HEK293 (cell line): ENCODE measurements around the gene SH3BP1.

Experiments
- CTCF ChIA-PET: fragments of 350-600 bp; formaldehyde crosslinking; extraction: SDS; loops from one replicate; lab custom pipeline; 2021; ENCODE audit warnings: antibody characterized with exemption; lab: Yijun Ruan, JAX
- POLR2A ChIA-PET: fragments of 300-600 bp; formaldehyde crosslinking; extraction: SDS; loops from one replicate; lab custom pipeline; 2020; ENCODE audit warnings: antibody characterized with exemption, inconsistent platforms; lab: Yijun Ruan, JAX
- H3K27ac ChIP-seq: fragments of 200-500 bp; sonication (Bioruptor generic); 2 replicates; pipeline ENCODE4 v1.5.1; 2014; ENCODE audit warnings: low read depth, low read length, control low read depth, inconsistent platforms; ENCODE audit errors: extremely low read depth
- H3K36me3 ChIP-seq, 2 experiments: fragments of 200-500 bp in 1 of 2; sonication (Bioruptor generic) in 1 of 2; 1 replicate in 1 of 2; 2 replicates in 1 of 2; pipeline ENCODE4 v1.5.1; 2014 to 2017; ENCODE audit warnings: inconsistent platforms in 2 of 2, low read length in 2 of 2; ENCODE audit not compliant: control insufficient read depth in 2 of 2, insufficient read depth in 1 of 2
- H3K4me1 ChIP-seq: fragments of 200-500 bp; sonication (Bioruptor generic); 2 replicates; pipeline ENCODE4 v1.5.1; 2014; ENCODE audit warnings: mild to moderate bottlenecking, low read length, inconsistent platforms; ENCODE audit not compliant: control insufficient read depth, insufficient read depth
- H3K4me3 ChIP-seq: 2 replicates; pipeline ENCODE4 v1.5.1; 2011; ENCODE audit warnings: low read depth, mild to moderate bottlenecking, control low read depth, low read length, moderate library complexity
- H3K9me3 ChIP-seq: fragments of 200-500 bp; sonication (Bioruptor generic); 2 replicates; pipeline ENCODE4 v1.5.1; 2014; ENCODE audit warnings: low read depth, low read length, inconsistent platforms; ENCODE audit not compliant: control insufficient read depth, insufficient read depth
- BCL11B ChIP-seq: fragments of 450-650 bp; formaldehyde crosslinking; IDR thresholded peaks from 2 replicates; pipeline ENCODE4 v1.5.1; 2016; ENCODE audit warnings: low read depth, missing biosample characterization, missing genetic modification characterization
- EGR2 ChIP-seq: fragments of 450-650 bp; formaldehyde crosslinking; IDR thresholded peaks from 2 replicates; pipeline ENCODE4 v1.5.1; 2016; ENCODE audit warnings: low read depth, missing biosample characterization, missing genetic modification characterization
- GLI2 ChIP-seq: fragments of 450-650 bp; formaldehyde crosslinking; IDR thresholded peaks from 2 replicates; pipeline ENCODE4; 2017; ENCODE audit warnings: missing biosample characterization, missing genetic modification characterization, low read depth, borderline replicate concordance
- KLF1 ChIP-seq: fragments of 450-650 bp; formaldehyde crosslinking; IDR thresholded peaks from 2 replicates; pipeline ENCODE4 v1.5.1; 2016; ENCODE audit warnings: missing biosample characterization, missing genetic modification characterization
- KLF17 ChIP-seq: fragments of 450-650 bp; formaldehyde crosslinking; IDR thresholded peaks from 2 replicates; pipeline ENCODE4 v1.5.1; 2016; ENCODE audit warnings: missing biosample characterization, missing genetic modification characterization
- RBAK ChIP-seq: fragments of 450-650 bp; formaldehyde crosslinking; IDR thresholded peaks from 2 replicates; pipeline ENCODE4 v1.5.1; 2016; ENCODE audit warnings: missing biosample characterization, missing genetic modification characterization
- SP7 ChIP-seq: fragments of 450-650 bp; formaldehyde crosslinking; IDR thresholded peaks from 2 replicates; pipeline ENCODE4 v1.5.1; 2016; ENCODE audit warnings: missing biosample characterization, missing genetic modification characterization
- ZBTB21 ChIP-seq: fragments of 450-650 bp; formaldehyde crosslinking; IDR thresholded peaks from 2 replicates; pipeline ENCODE4 v1.5.1; 2017; ENCODE audit warnings: missing biosample characterization, missing genetic modification characterization
- ZBTB48 ChIP-seq: fragments of 450-650 bp; formaldehyde crosslinking; IDR thresholded peaks from 2 replicates; pipeline ENCODE4 v1.5.1; 2016; ENCODE audit warnings: missing biosample characterization, missing genetic modification characterization
- ZBTB7A ChIP-seq: fragments of 450-650 bp; formaldehyde crosslinking; IDR thresholded peaks from 2 replicates; pipeline ENCODE4 v1.5.1; 2016; ENCODE audit warnings: low read depth, missing biosample characterization, missing genetic modification characterization
- ZNF112 ChIP-seq: fragments of 450-650 bp; formaldehyde crosslinking; IDR thresholded peaks from 2 replicates; pipeline ENCODE4 v1.5.0; 2017; ENCODE audit warnings: missing biosample characterization, missing genetic modification characterization
- ZNF121 ChIP-seq: fragments of 450-650 bp; formaldehyde crosslinking; IDR thresholded peaks from 2 replicates; pipeline ENCODE4 v1.5.1; 2016; ENCODE audit warnings: missing biosample characterization, missing genetic modification characterization
- ZNF174 ChIP-seq: fragments of 450-650 bp; formaldehyde crosslinking; IDR thresholded peaks from 2 replicates; pipeline ENCODE4 v1.5.0; 2017; ENCODE audit warnings: missing biosample characterization, mild to moderate bottlenecking, missing genetic modification characterization
- ZNF175 ChIP-seq: fragments of 450-650 bp; formaldehyde crosslinking; IDR thresholded peaks from 2 replicates; pipeline ENCODE4 v1.5.1; 2016; ENCODE audit warnings: missing biosample characterization, missing genetic modification characterization
- ZNF18 ChIP-seq: fragments of 450-650 bp; formaldehyde crosslinking; IDR thresholded peaks from 2 replicates; pipeline ENCODE4 v1.5.1; 2016; ENCODE audit warnings: missing biosample characterization, missing genetic modification characterization
- ZNF202 ChIP-seq: fragments of 450-650 bp; formaldehyde crosslinking; IDR thresholded peaks from 2 replicates; pipeline ENCODE4 v1.5.1; 2016; ENCODE audit warnings: missing biosample characterization, missing genetic modification characterization, borderline replicate concordance
- ZNF214 ChIP-seq: fragments of 450-650 bp; formaldehyde crosslinking; IDR thresholded peaks from 2 replicates; pipeline ENCODE4 v1.5.1; 2017; ENCODE audit warnings: missing biosample characterization, mild to moderate bottlenecking, missing genetic modification characterization, borderline replicate concordance
- ZNF24 ChIP-seq: fragments of 450-650 bp; formaldehyde crosslinking; IDR thresholded peaks from 2 replicates; pipeline ENCODE4 v1.5.1; 2016; ENCODE audit warnings: missing biosample characterization, missing genetic modification characterization
- ZNF354C ChIP-seq: fragments of 450-650 bp; formaldehyde crosslinking; IDR thresholded peaks from 2 replicates; pipeline ENCODE4 v1.5.1; 2016; ENCODE audit warnings: missing biosample characterization, missing genetic modification characterization, low read depth, borderline replicate concordance
- ZNF366 ChIP-seq: fragments of 450-650 bp; formaldehyde crosslinking; conservative IDR thresholded peaks from 2 replicates; pipeline ENCODE4 v1.5.1; 2016; ENCODE audit warnings: missing biosample characterization, missing genetic modification characterization
- ZNF501 ChIP-seq: fragments of 450-650 bp; formaldehyde crosslinking; IDR thresholded peaks from 2 replicates; pipeline ENCODE4 v1.5.1; 2016; ENCODE audit warnings: missing biosample characterization, missing genetic modification characterization
- ZNF514 ChIP-seq: fragments of 450-650 bp; formaldehyde crosslinking; IDR thresholded peaks from 2 replicates; pipeline ENCODE4 v1.5.1; 2016; ENCODE audit warnings: missing biosample characterization, missing genetic modification characterization
- ZNF558 ChIP-seq: fragments of 450-650 bp; formaldehyde crosslinking; IDR thresholded peaks from 2 replicates; pipeline ENCODE4 v1.5.1; 2016; ENCODE audit warnings: missing biosample characterization, missing genetic modification characterization
- ZNF580 ChIP-seq: fragments of 450-650 bp; formaldehyde crosslinking; IDR thresholded peaks from 2 replicates; pipeline ENCODE4 v1.5.1; 2016; ENCODE audit warnings: missing biosample characterization, missing genetic modification characterization
- ZNF610 ChIP-seq: fragments of 450-650 bp; formaldehyde crosslinking; IDR thresholded peaks from 2 replicates; pipeline ENCODE4 v1.5.1; 2016; ENCODE audit warnings: missing biosample characterization, missing genetic modification characterization, borderline replicate concordance
- ZNF692 ChIP-seq: fragments of 450-650 bp; formaldehyde crosslinking; IDR thresholded peaks from 2 replicates; pipeline ENCODE4 v1.5.1; 2016; ENCODE audit warnings: missing biosample characterization, missing genetic modification characterization
- ZNF704 ChIP-seq: fragments of 450-650 bp; formaldehyde crosslinking; IDR thresholded peaks from 2 replicates; pipeline ENCODE4 v1.5.1; 2016; ENCODE audit warnings: missing biosample characterization, missing genetic modification characterization
- ZNF830 ChIP-seq: fragments of 450-650 bp; IDR thresholded peaks from 2 replicates; pipeline ENCODE4 v1.5.0; 2018; ENCODE audit warnings: missing biosample characterization, missing genetic modification characterization, low read depth, mild to moderate bottlenecking, moderate library complexity

The SH3BP1 gene

GRCh38 chr22:37697538-37697835 is 58.0 kb downstream of the SH3BP1 start:
- POLR2A ChIA-PET: no interaction called here
- no peak overlapping the region for H3K4me3 ChIP-seq
- TF ChIP-seq ZBTB48: peak; percentile 14; the same call in 1 of the 2 replicates
- no peak for TF ChIP-seq ZNF18 (tag by site-specific recombination)

GRCh38 chr22:37701141-37701786 is 61.8 kb downstream of the SH3BP1 start:
- Histone ChIP-seq H3K27ac (no peak overlapping the region), H3K9me3 (no peaks in the 10 kb centered on the region), H3K4me1 (peaks cover 3% of the 10 kb centered on the region), H3K4me3 (no peak overlapping the region), H3K36me3 (no peaks in the 10 kb centered on the region)
- ChIA-PET CTCF (interaction anchor here (0.6 to 0.7 kb wide), 2 partner anchors 9 to 14 kb away, joined by 3 read pairs; no protein-coding TSS in a partner anchor), POLR2A (no interaction called here)
- TF ChIP-seq KLF1 (tag by site-specific recombination) (no peak), ZNF558 (tag by site-specific recombination) (no peak), EGR2 (tag by site-specific recombination) (no peak), ZNF514 (tag by site-specific recombination) (no peak), ZBTB7A (tag by site-specific recombination) (no peak), KLF17 (no peak), ZNF202 (tag by site-specific recombination) (no peak), SP7 (tag by site-specific recombination) (no peak), ZNF580 (tag by site-specific recombination) (no peak), ZNF112 (no peak), ZNF121 (no peak), GLI2 (tag by site-specific recombination) (no peak), ZNF610 (tag by site-specific recombination) (no peak), ZNF175 (tag by site-specific recombination) (no peak), ZBTB21 (tag by site-specific recombination) (no peak), ZNF830 (tag by site-specific recombination) (no peak), ZNF366 (no peak)

More at GRCh38 chr22:37697538-37697835, 58.0 kb downstream of the SH3BP1 start:
- H3K4me1 ChIP-seq: peaks cover 6% of the 10 kb centered on the region
- peaks cover 7 to 14% of the 10 kb centered on the region in 2 experiments; a peak in 2 of 3 replicates for H3K36me3 ChIP-seq
- H3K27ac ChIP-seq: no peak overlapping the region
- no peaks in the 10 kb centered on the region for H3K9me3 ChIP-seq
- CTCF ChIA-PET: interaction anchor here (0.6 to 3.1 kb wide), 6 partner anchors 10 to 96 kb away, joined by 3 to 13 read pairs (median 3); no protein-coding TSS in a partner anchor

- Histone ChIP-seq H3K4me3 (no peak overlapping the region), H3K36me3 (no peaks in the 10 kb centered on the region), H3K27ac (no peak overlapping the region), H3K4me1 (no peaks in the 10 kb centered on the region), H3K9me3 (no peaks in the 10 kb centered on the region)
- ChIA-PET POLR2A (no interaction called here), CTCF (interaction anchor here (0.8 kb wide), 1 partner anchor 81 kb away, joined by 3 read pairs; no protein-coding TSS in a partner anchor)
- TF ChIP-seq ZNF704 (tag by site-specific recombination) (no peak), BCL11B (no peak), ZNF501 (tag by site-specific recombination) (no peak), ZNF24 (no peak), RBAK (tag by site-specific recombination) (no peak), ZNF354C (tag by site-specific recombination) (no peak), ZNF692 (tag by site-specific recombination) (no peak), ZNF174 (no peak), ZNF214 (tag by site-specific recombination) (no peak)
These were observed 64.4 kb downstream of the SH3BP1 start for GRCh38 chr22:37703906-37704305.
